ENCODE results near the gene TMEM263. TPM values are rescaled to one million over a fixed set of nuclear protein-coding genes. Genes with fewer than 3 reads are reported as not detected.

Gene TMEM263
- total RNA-seq, 2 donors from 2014 or later = 46.4 to 59.7 TPM

DNA sequence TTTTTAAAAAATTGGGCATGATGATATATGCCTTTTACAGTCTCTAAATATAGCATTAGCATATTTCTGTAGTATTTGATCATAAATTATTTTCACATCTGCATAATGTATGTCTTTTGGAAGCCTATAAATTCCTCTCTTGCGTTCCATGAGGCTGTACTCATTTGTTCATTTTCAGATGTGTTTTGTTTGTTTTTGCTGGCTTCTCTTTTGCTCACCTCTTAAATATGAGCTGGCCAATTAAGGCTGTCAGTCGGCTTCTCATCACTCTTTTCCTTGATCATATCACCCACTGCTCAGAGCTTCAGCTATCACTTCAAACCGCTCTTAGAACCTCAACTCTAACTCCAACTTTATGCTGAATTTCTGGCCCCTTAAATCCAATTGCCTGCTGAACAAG lies 6.6 kb downstream of the TMEM263 start:
- Histone ChIP-seq H3K27ac (peak overlapping the region in 1 of 2 donors; percentile 8), H3K27me3 (no peaks in the 10 kb centered on the region), H3K4me1 (peaks cover 0 to 59% of the 10 kb centered on the region in 2 donors), H3K4me3 (no peak overlapping the region), H3K36me3 (peaks cover 10% of the 10 kb centered on the region), H3K9me3 (no peaks in the 10 kb centered on the region)
- TF ChIP-seq, protein P1, sequence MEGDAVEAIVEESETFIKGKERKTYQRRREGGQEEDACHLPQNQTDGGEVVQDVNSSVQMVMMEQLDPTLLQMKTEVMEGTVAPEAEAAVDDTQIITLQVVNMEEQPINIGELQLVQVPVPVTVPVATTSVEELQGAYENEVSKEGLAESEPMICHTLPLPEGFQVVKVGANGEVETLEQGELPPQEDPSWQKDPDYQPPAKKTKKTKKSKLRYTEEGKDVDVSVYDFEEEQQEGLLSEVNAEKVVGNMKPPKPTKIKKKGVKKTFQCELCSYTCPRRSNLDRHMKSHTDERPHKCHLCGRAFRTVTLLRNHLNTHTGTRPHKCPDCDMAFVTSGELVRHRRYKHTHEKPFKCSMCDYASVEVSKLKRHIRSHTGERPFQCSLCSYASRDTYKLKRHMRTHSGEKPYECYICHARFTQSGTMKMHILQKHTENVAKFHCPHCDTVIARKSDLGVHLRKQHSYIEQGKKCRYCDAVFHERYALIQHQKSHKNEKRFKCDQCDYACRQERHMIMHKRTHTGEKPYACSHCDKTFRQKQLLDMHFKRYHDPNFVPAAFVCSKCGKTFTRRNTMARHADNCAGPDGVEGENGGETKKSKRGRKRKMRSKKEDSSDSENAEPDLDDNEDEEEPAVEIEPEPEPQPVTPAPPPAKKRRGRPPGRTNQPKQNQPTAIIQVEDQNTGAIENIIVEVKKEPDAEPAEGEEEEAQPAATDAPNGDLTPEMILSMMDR (IDR thresholded peaks at IDR 0.05) = no peak
- no peak for DNase-seq (ENCODE audit: low spot score)

DNA sequence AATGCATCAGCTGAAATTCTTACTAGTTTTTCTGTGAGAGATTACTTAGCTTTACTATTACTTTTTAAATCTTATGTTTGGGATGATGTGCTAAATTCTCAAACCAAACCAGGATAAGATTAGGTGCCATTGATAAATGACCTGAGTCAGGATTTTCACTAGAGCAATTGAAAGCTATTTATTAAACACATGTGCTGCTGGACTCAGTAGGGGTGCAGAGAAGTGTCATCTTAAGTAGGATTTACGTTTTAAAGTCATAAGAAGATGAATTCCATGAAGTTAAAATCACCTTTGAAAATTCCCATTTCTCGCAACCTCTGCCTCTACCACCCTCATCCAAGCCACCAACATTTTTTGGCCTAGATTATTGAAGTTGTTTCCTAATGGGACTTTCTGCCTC lies 8.8 kb downstream of the TMEM263 start:
- no peak overlapping the region for H3K27ac ChIP-seq
- peaks cover 32% of the 10 kb centered on the region for H3K36me3 ChIP-seq
- H3K27me3 ChIP-seq = no peaks in the 10 kb centered on the region
- H3K9me3 ChIP-seq = no peaks in the 10 kb centered on the region
- TF ChIP-seq, protein P1 (IDR thresholded peaks at IDR 0.05) = no peak
- no peak overlapping the region for H3K4me3 ChIP-seq
- H3K4me1 ChIP-seq = peaks cover 0 to 36% of the 10 kb centered on the region in 2 donors
- no peak for DNase-seq (ENCODE audit: low spot score)

DNA sequence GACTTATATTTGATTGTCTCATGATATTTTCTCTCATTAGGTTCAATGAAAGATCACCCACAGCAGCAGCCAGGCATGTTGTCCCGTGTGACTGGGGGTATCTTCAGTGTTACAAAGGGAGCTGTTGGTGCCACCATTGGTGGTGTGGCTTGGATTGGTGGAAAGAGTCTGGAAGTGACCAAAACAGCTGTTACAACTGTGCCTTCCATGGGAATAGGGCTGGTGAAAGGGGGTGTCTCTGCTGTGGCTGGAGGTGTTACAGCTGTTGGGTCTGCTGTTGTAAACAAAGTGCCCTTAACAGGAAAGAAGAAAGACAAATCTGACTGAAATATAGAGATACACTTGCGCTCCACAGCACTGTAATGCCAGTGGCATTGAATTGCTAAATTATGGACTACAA lies 15.4 kb downstream of the TMEM263 start:
- no peak for DNase-seq (ENCODE audit: low spot score)
- TF ChIP-seq, protein P1 (IDR thresholded peaks at IDR 0.05) = no peak
- Histone ChIP-seq H3K27me3 (no peaks in the 10 kb centered on the region), H3K4me3 (no peak overlapping the region), H3K36me3 (peaks cover 54% of the 10 kb centered on the region), H3K4me1 (peaks cover 0 to 15% of the 10 kb centered on the region in 2 donors), H3K9me3 (no peaks in the 10 kb centered on the region), H3K27ac (no peak overlapping the region)

DNA sequence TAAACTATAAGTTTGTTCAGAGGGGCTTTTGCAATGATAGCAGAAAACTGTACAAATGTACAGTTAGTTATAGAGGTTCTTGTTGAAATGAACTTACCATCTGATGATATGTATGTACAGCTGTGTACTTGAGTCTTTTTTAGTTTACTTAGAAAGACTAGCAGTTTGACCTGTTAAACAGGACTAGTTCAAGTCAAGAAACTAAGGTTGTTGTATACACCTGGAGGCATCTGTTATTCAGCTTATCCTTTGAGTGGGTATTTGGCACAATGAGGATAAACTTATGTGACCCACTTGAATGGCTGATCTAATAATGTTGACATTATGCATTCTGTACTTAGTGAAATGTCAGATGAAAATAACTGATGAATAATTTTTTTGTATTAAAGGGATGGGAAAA lies 17.8 kb downstream of the TMEM263 start:
- Histone ChIP-seq H3K4me3 (no peak overlapping the region), H3K4me1 (peaks cover 0 to 40% of the 10 kb centered on the region in 2 donors), H3K36me3 (peaks cover 36% of the 10 kb centered on the region), H3K27ac (no peak overlapping the region), H3K27me3 (no peaks in the 10 kb centered on the region), H3K9me3 (no peaks in the 10 kb centered on the region)
- no peak for DNase-seq (ENCODE audit: low spot score)
- TF ChIP-seq, protein P1 (IDR thresholded peaks at IDR 0.05) = no peak

DNA sequence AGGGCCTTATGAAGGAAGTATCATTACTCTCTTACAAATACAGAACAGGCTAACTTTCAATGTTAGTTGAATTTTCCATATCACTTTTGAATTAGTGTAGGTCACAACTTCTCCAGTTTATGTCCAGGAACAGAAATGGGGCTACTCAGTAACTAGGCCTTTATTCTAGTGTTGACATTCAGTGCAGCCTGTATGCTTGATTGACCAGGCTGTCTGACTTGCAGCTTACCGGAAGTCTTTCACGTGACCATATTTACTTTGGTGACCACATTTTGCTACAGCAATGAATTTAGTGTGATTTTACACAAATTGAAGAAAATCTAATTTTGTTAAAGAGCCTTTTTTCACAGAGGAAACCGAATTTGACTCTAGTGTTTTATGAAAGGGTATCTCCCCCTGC lies 18.8 kb downstream of the TMEM263 start:
- no peaks in the 10 kb centered on the region for H3K9me3 ChIP-seq
- H3K27me3 ChIP-seq = no peaks in the 10 kb centered on the region
- peaks cover 26% of the 10 kb centered on the region for H3K36me3 ChIP-seq
- H3K4me3 ChIP-seq = no peak overlapping the region
- peak overlapping the region in 1 of 2 donors; percentile 91 for H3K27ac ChIP-seq
- peaks cover 0 to 50% of the 10 kb centered on the region in 2 donors for H3K4me1 ChIP-seq
- TF ChIP-seq, protein P1 (IDR thresholded peaks at IDR 0.05) = no peak
- DNase-seq (ENCODE audit: low spot score) = no peak

DNA sequence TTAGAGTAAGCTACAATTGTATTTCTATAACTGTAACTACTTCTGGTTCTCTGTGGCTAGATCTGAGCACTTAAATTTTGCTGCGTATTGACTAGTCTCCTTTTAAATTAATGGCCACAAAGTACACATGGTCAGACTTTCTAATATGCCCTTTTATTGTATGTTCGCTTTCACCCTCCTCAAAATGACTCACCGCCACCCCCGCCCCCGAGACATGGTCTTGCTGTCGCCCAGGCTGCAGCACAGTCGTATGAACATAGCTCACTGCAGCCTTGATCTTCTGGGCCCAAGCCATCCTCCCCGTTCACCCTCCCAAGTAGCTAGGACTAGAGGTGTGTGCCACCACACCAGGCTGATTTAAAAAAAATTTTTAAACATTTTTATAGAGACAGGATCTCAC lies 19.4 kb downstream of the TMEM263 start:
- Histone ChIP-seq H3K27me3 (no peaks in the 10 kb centered on the region), H3K4me1 (peaks cover 0 to 51% of the 10 kb centered on the region in 2 donors), H3K4me3 (no peak overlapping the region), H3K9me3 (no peaks in the 10 kb centered on the region), H3K36me3 (peaks cover 24% of the 10 kb centered on the region), H3K27ac (peak overlapping the region in 1 of 2 donors; percentile 91)
- no peak for DNase-seq (ENCODE audit: low spot score)
- TF ChIP-seq, protein P1 (IDR thresholded peaks at IDR 0.05) = no peak
